D721Med (cell line): Measurements from ENCODE around the gene KRTAP20-3.

Experiments used
- DNase-seq: peaks from one replicate; pipeline ENCODE4 v3.0.0; 2011; ENCODE audit warnings: low spot score; ENCODE audit not compliant: insufficient read length
- FAIRE-seq: peaks from 2 replicates; lab custom pipeline; 2011; peaks lifted over from hg19 to GRCh38; lab: Jason Lieb, UNC
- CTCF ChIP-seq: IDR thresholded peaks from 2 replicates; pipeline ENCODE4 v1.5.1; 2012; ENCODE audit warnings: mild to moderate bottlenecking, control low read depth; ENCODE audit not compliant: insufficient read depth; ENCODE audit errors: missing control alignments

The KRTAP20-3 gene

DNA sequence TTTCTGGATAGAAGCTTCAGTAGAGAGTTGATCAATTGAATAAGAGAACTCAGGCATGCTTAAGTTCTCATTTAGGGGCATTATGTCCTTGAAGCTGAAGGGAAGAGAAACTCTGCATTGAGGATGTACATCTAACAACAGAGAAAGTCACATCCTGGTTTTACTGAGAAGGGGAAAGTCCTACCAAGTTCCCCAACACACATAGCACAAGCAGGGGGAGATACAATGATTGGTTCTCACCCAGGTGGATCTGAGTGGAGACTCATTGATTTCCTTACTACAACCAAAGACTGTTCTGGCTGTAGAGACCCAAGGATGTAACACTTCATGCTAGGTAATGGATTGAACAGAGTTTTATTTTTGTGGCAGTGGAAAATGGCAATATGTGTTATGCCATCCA is 27.5 kb upstream of the KRTAP20-3 start:
- TF ChIP-seq CTCF: no peak
- FAIRE-seq (no peak), DNase-seq (no peak)

GRCh38 chr21:30616125-30616524 is 26.5 kb upstream of the KRTAP20-3 start, which contains the start of gene KRTAP20-1:
TSS of gene KRTAP20-1 (plus strand) at chr21:30616425. CDS start at chr21:30616455, 30 bp downstream.
- DNase-seq (no peak), FAIRE-seq (no peak)
- no peak for TF ChIP-seq CTCF

DNA sequence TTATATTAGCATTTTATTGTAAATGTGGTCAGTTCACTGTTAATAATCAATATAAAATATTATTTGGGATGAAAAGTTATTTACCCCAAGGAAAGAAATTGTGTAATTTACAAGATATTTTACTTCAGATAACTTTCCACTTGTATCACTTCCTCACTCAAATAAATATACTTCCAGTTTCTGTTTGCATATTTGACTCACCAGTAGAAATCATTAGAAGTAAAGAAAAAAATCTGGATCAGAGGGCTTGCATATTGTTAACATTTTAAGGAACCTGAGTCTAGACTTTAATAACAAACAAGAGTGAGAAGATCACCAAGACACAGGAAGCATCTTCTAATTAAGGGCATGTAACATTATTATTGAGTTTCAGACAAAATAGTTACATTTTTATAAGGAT is 22.6 kb upstream of the KRTAP20-3 start:
- DNase-seq (no peak), FAIRE-seq (no peak)
- TF ChIP-seq CTCF: no peak

- TF ChIP-seq CTCF: no peak
- FAIRE-seq (no peak), DNase-seq (no peak)
These were observed 22.1 kb upstream of the KRTAP20-3 start, which contains the start of gene KRTAP20-4 for GRCh38 chr21:30620522-30620921. TSS of gene KRTAP20-4 (plus strand) at chr21:30620627.

DNA sequence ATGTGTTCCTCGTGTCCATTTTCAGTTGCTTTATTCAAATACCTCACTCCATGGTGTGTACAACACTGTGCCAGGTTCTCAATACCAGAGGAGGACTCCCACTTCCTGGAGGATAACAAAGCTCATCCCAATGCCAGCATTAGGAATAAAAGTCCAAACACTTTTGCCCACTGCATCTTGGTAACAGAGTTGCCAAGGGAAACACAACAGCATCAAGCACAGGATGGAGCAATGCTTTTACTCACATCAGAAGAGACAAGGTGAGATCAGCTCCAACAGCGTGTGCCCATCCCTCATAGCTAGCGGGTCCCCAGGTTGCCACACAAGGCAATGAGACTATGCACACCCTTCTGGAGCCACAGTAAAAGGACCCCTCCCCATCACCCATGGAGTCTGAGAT is 19.3 kb upstream of the KRTAP20-3 start:
- FAIRE-seq: no peak
- no peak for DNase-seq
- TF ChIP-seq CTCF: no peak

- no peak for TF ChIP-seq CTCF
- FAIRE-seq (no peak), DNase-seq (no peak)
These were observed 17.1 kb upstream of the KRTAP20-3 start for GRCh38 chr21:30625449-30626165.

DNA sequence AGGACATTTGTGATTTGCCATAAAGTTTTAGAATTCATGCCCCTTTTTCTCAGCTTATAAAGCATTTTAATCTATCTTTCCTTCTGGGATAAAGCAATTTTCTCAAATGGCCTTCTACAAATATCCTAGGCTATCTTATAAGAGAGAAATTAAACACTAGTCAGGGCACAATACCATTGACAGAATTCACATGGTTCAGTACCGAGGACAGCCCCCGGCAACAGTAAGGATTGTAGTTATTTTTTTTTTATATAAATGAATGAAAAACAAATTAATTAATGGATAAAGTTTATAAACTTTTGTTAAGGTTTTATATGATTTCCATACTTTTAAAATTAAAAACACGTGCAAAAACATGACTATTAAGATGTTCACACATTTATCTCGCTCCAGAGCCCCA is 14.6 kb upstream of the KRTAP20-3 start:
- no peak for TF ChIP-seq CTCF
- FAIRE-seq: no peak

More for the DNA sequence above, 14.6 kb upstream of the KRTAP20-3 start:
- DNase-seq: no peak
